Suprapubic skin (tissue), 4 donors: Measurements from ENCODE around the gene EXPH5. TPM values are rescaled to one million over a fixed set of nuclear protein-coding genes. Genes with fewer than 3 reads are reported as not detected.
A peak's percentile ranks its signal among the peaks of the same experiment; 100 is the strongest.

Experiments
- DNase-seq, 2 donors: peaks; one replicate each; pipeline ENCODE4 v3.0.0-alpha.2; 2019; ENCODE audit warnings: low spot score in 2 of 2
- H3K27ac ChIP-seq: fragments of 200-600 bp; sonication (generic); one replicate; pipeline ENCODE4 v1.5.1; 2019
- H3K27me3 ChIP-seq: fragments of 200-600 bp; sonication (generic); one replicate; pipeline ENCODE4 v1.5.1; 2019
- H3K36me3 ChIP-seq: fragments of 200-600 bp; sonication (generic); one replicate; pipeline ENCODE4 v1.5.1; 2019
- H3K4me1 ChIP-seq: fragments of 200-600 bp; sonication (generic); one replicate; pipeline ENCODE4 v1.5.1; 2019
- H3K4me3 ChIP-seq: fragments of 200-600 bp; sonication (generic); one replicate; pipeline ENCODE4 v1.5.1; 2019; ENCODE audit warnings: mild to moderate bottlenecking
- H3K9me3 ChIP-seq: fragments of 200-600 bp; sonication (generic); one replicate; pipeline ENCODE4 v1.5.1; 2019
- CTCF ChIP-seq, 2 donors: fragments of 200-600 bp in 1 of 2; fragments of 450-650 bp in 1 of 2; sonication (generic) in 1 of 2; IDR thresholded peaks; one replicate each; pipeline ENCODE4 v1.5.1; 2016 to 2019; ENCODE audit warnings: antibody characterized with exemption in 2 of 2, mild to moderate bottlenecking in 1 of 2, moderate library complexity in 1 of 2
- EP300 ChIP-seq: sonication (generic); formaldehyde crosslinking; IDR thresholded peaks from one replicate; pipeline ENCODE4 v1.6.1; 2017; ENCODE audit warnings: antibody characterized with exemption
- POLR2A ChIP-seq, 2 donors: fragments of 450-650 bp; IDR thresholded peaks; one replicate each; pipeline ENCODE4 v1.6.1; 2017; ENCODE audit warnings: antibody characterized with exemption in 2 of 2, mild to moderate bottlenecking in 2 of 2, moderate library complexity in 2 of 2
- POLR2AphosphoS5 ChIP-seq, 3 donors: sonication (generic); formaldehyde crosslinking; IDR thresholded peaks; one replicate each; pipeline ENCODE4 v1.6.1; 2017; ENCODE audit warnings: antibody characterized with exemption in 3 of 3
- WGBS: methylation state at CpG from one replicate; pipeline ENCODE4 v1.1.5; 2018; 5-methylcytosine and 5-hydroxymethylcytosine counted together
- total RNA-seq, 4 donors: library from RNA; depleted of rRNA; stranded (reverse); fragments of >200 nt; gene quantifications; one replicate each; pipeline ENCODE4 v1.1.0, GENCODE V29; 2016

EXPH5 gene
- total RNA-seq, 4 donors from 2014 or later, result 120 to 232 (median 149) TPM

GRCh38 chr11:108500721-108501120 is 92.8 kb downstream of the EXPH5 start:
- H3K36me3 ChIP-seq, result no peaks in the 10 kb centered on the region
- H3K27me3 ChIP-seq, result no peaks in the 10 kb centered on the region
- WGBS, result 57% methylated on average over 2 of the region's 2 CpGs
- no peaks in the 10 kb centered on the region for H3K9me3 ChIP-seq
- no peak for DNase-seq
- H3K4me3 ChIP-seq, result no peak overlapping the region
- TF ChIP-seq POLR2AphosphoS5 (IDR thresholded peaks at IDR 0.05) (no peak), EP300 (no peak), CTCF (IDR thresholded peaks at IDR 0.05) (no peak), POLR2A (IDR thresholded peaks at IDR 0.05) (no peak)
- H3K27ac ChIP-seq, result peak overlapping the region; percentile 64
- peaks cover 46% of the 10 kb centered on the region for H3K4me1 ChIP-seq

- no peaks in the 10 kb centered on the region for H3K27me3 ChIP-seq
- 58% methylated on average over 4 of the region's 4 CpGs for WGBS
- H3K9me3 ChIP-seq, result no peaks in the 10 kb centered on the region
- H3K4me1 ChIP-seq, result peaks cover 49% of the 10 kb centered on the region
- DNase-seq, result no peak
- TF ChIP-seq POLR2A (IDR thresholded peaks at IDR 0.05) (no peak), EP300 (no peak), POLR2AphosphoS5 (IDR thresholded peaks at IDR 0.05) (no peak), CTCF (IDR thresholded peaks at IDR 0.05) (no peak)
- no peak overlapping the region for H3K4me3 ChIP-seq
- H3K36me3 ChIP-seq, result no peaks in the 10 kb centered on the region
- peak overlapping the region; percentile 53 for H3K27ac ChIP-seq
These were observed 93.4 kb downstream of the EXPH5 start for GRCh38 chr11:108500169-108500568.

GRCh38 chr11:108498816-108499408 is 94.7 kb downstream of the EXPH5 start:
- peak; percentile 65 to 77 for DNase-seq
- H3K9me3 ChIP-seq, result no peaks in the 10 kb centered on the region
- peaks cover 52% of the 10 kb centered on the region for H3K4me1 ChIP-seq
- H3K27ac ChIP-seq, result peak overlapping the region; percentile 95
- 77% methylated on average over 29 of the region's 29 CpGs for WGBS
- H3K4me3 ChIP-seq, result peak overlapping the region; percentile 66
- H3K27me3 ChIP-seq, result no peaks in the 10 kb centered on the region
- no peaks in the 10 kb centered on the region for H3K36me3 ChIP-seq
- TF ChIP-seq CTCF (IDR thresholded peaks at IDR 0.05), result no peak
- TF ChIP-seq POLR2A (IDR thresholded peaks at IDR 0.05), result no peak
- no peak for TF ChIP-seq EP300
- no peak for TF ChIP-seq POLR2AphosphoS5 (IDR thresholded peaks at IDR 0.05)

- TF ChIP-seq POLR2AphosphoS5 (IDR thresholded peaks at IDR 0.05), result no peak
- TF ChIP-seq EP300, result no peak
- TF ChIP-seq CTCF (IDR thresholded peaks at IDR 0.05), result no peak
- TF ChIP-seq POLR2A (IDR thresholded peaks at IDR 0.05), result no peak
- Histone ChIP-seq H3K4me1 (peaks cover 52% of the 10 kb centered on the region), H3K27ac (peak within 1 kb of the TSS; percentile 95), H3K4me3 (peak within 1 kb of the TSS; percentile 66), H3K9me3 (no peaks in the 10 kb centered on the region), H3K36me3 (no peaks in the 10 kb centered on the region), H3K27me3 (no peaks in the 10 kb centered on the region)
- DNase-seq, result peak; percentile 78 to 80
- WGBS, result 2% methylated on average over 32 of the region's 84 CpGs
These were observed 95.3 kb downstream of the EXPH5 start, which contains the start of gene POGLUT3 for GRCh38 chr11:108498046-108498815. TSS of gene POGLUT3 (minus strand) at chr11:108498384. CDS start at chr11:108498366, 18 bp downstream.

GRCh38 chr11:108497317-108498045 is 96.1 kb downstream of the EXPH5 start:
- WGBS, result under 1% methylated on average over 30 of the region's 30 CpGs
- peak; percentile 92 to 93 for DNase-seq
- H3K4me1 ChIP-seq, result peaks cover 52% of the 10 kb centered on the region
- peak overlapping the region; percentile 95 for H3K27ac ChIP-seq
- H3K4me3 ChIP-seq, result peak overlapping the region; percentile 66
- TF ChIP-seq POLR2A (IDR thresholded peaks at IDR 0.05) (peak in 1 of 2 donors; percentile 53), CTCF (IDR thresholded peaks at IDR 0.05) (no peak), POLR2AphosphoS5 (IDR thresholded peaks at IDR 0.05) (peak in 2 of 3 donors; percentile 84 to 89), EP300 (peak; percentile 23)
- H3K36me3 ChIP-seq, result no peaks in the 10 kb centered on the region
- H3K27me3 ChIP-seq, result no peaks in the 10 kb centered on the region
- H3K9me3 ChIP-seq, result no peaks in the 10 kb centered on the region
